Choroid plexus epithelial cell (primary cell): ENCODE data around the gene PLA2G4F.

Experiments
- DNase-seq: peaks from one replicate; pipeline ENCODE4 v3.0.0-alpha.2; 2010; ENCODE audit warnings: low read depth
- H3K4me3 ChIP-seq: 2 replicates; pipeline ENCODE4 v1.5.1; 2011; ENCODE audit warnings: low read depth, mild to moderate bottlenecking, control low read depth, low read length, moderate library complexity
- CTCF ChIP-seq: conservative IDR thresholded peaks from 2 replicates; pipeline ENCODE4 v1.5.1; 2011; ENCODE audit warnings: low read depth, mild to moderate bottlenecking, control low read depth, inconsistent platforms, low read length, moderate library complexity

Gene PLA2G4F

GRCh38 chr15:42138968-42139386 is 17.5 kb downstream of the PLA2G4F start:
- DNase-seq, result no peak
- no peak for TF ChIP-seq CTCF
- H3K4me3 ChIP-seq, result no peak overlapping the region

GRCh38 chr15:42138411-42138810 is 18.0 kb downstream of the PLA2G4F start:
- TF ChIP-seq CTCF, result no peak
- no peak for DNase-seq
- H3K4me3 ChIP-seq, result no peak overlapping the region

GRCh38 chr15:42137461-42138261 is 18.8 kb downstream of the PLA2G4F start:
- H3K4me3 ChIP-seq, result no peak overlapping the region
- peak; percentile 69 for TF ChIP-seq CTCF
- peak; percentile 73 for DNase-seq

- DNase-seq, result no peak
- TF ChIP-seq CTCF, result no peak
- H3K4me3 ChIP-seq, result no peak overlapping the region
Measured at GRCh38 chr15:42136513-42136912, 19.9 kb downstream of the PLA2G4F start.

GRCh38 chr15:42135351-42135750 is 21.1 kb downstream of the PLA2G4F start:
- no peak overlapping the region for H3K4me3 ChIP-seq
- no peak for DNase-seq
- TF ChIP-seq CTCF, result no peak

GRCh38 chr15:42134617-42135245 is 21.7 kb downstream of the PLA2G4F start:
- no peak for DNase-seq
- TF ChIP-seq CTCF, result no peak

GRCh38 chr15:42133886-42134502 is 22.4 kb downstream of the PLA2G4F start:
- peak; percentile 63 for DNase-seq

More at GRCh38 chr15:42134617-42135245, 21.7 kb downstream of the PLA2G4F start:
- no peak overlapping the region for H3K4me3 ChIP-seq

More at GRCh38 chr15:42133886-42134502, 22.4 kb downstream of the PLA2G4F start:
- H3K4me3 ChIP-seq, result no peak overlapping the region
- TF ChIP-seq CTCF, result peak; percentile 87
